Stimulated activated CD4-positive, alpha-beta T cell treated with anti-CD3 and anti-CD28 coated beads, Interleukin-15, amount 100 ng/mL, for 1 hour (primary cell): ENCODE data around the gene UTP4.
"Not testable (repeated sequence)": the region's sequence is repeated elsewhere in the genome, so short reads cannot be mapped to it uniquely, and the experiment has no call there.

Experiments
- DNase-seq, 2 donors: peaks; one replicate each; pipeline ENCODE4 v3.0.0-alpha.2; 2020; ENCODE audit warnings: low read depth in 1 of 2, low spot score in 1 of 2

The UTP4 gene

GRCh38 chr16:69110406-69110805 lies 22.0 kb upstream of the UTP4 start:
- no peak for DNase-seq

- DNase-seq, result no peak
Measured at GRCh38 chr16:69111216-69111875, 21.1 kb upstream of the UTP4 start.

GRCh38 chr16:69111876-69112230 lies 20.6 kb upstream of the UTP4 start:
- no peak for DNase-seq

- DNase-seq, result peak in 1 of 2 donors; percentile 33
Measured at GRCh38 chr16:69112285-69113129, 19.9 kb upstream of the UTP4 start.

GRCh38 chr16:69113216-69113615 lies 19.2 kb upstream of the UTP4 start:
- DNase-seq, result no peak

GRCh38 chr16:69114346-69114975 lies 18.0 kb upstream of the UTP4 start:
- DNase-seq, result no peak

GRCh38 chr16:69114976-69115355 lies 17.5 kb upstream of the UTP4 start:
- no peak for DNase-seq

GRCh38 chr16:69115361-69115760 lies 17.1 kb upstream of the UTP4 start:
- no peak for DNase-seq

- no peak for DNase-seq
Measured at GRCh38 chr16:69115837-69116236, 16.6 kb upstream of the UTP4 start.

GRCh38 chr16:69116256-69116875 lies 16.1 kb upstream of the UTP4 start:
- DNase-seq, result no peak

GRCh38 chr16:69116906-69117305 lies 15.5 kb upstream of the UTP4 start:
- no peak for DNase-seq

- DNase-seq, result no peak
Measured at GRCh38 chr16:69118468-69118867, 14.0 kb upstream of the UTP4 start.

GRCh38 chr16:69118994-69119393 lies 13.5 kb upstream of the UTP4 start:
- DNase-seq, result no peak

GRCh38 chr16:69119536-69119935 lies 12.9 kb upstream of the UTP4 start:
- DNase-seq, result no peak

GRCh38 chr16:69120096-69120664 lies 12.3 kb upstream of the UTP4 start:
- no peak for DNase-seq

GRCh38 chr16:69123910-69124309 lies 8.5 kb upstream of the UTP4 start:
- peak in 1 of 2 donors; percentile 23 for DNase-seq

GRCh38 chr16:69124406-69124805 lies 8.0 kb upstream of the UTP4 start:
- not testable (repeated sequence) for DNase-seq

- DNase-seq, result not testable (repeated sequence)
Measured at GRCh38 chr16:69124961-69125360, 7.5 kb upstream of the UTP4 start.

- DNase-seq, result no peak
Measured at GRCh38 chr16:69126221-69126620, 6.2 kb upstream of the UTP4 start.

- DNase-seq, result not testable (repeated sequence)
Measured at GRCh38 chr16:69126801-69127200, 5.6 kb upstream of the UTP4 start.

GRCh38 chr16:69127966-69128510 lies 4.4 kb upstream of the UTP4 start:
- no peak for DNase-seq
